CD4-positive, alpha-beta T cell treated with Interleukin-1 beta for 1 hour (primary cell): ENCODE results near the gene ISG15.
A peak's percentile ranks its signal among the peaks of the same experiment; 100 is the strongest.
"Not testable (repeated sequence)": the region's sequence is repeated elsewhere in the genome, so short reads cannot be mapped to it uniquely, and the experiment has no call there.

Source experiments
- DNase-seq, 2 donors: peaks; one replicate each; pipeline ENCODE4 v3.0.0-alpha.2; 2020 to 2022

Gene ISG15

DNA sequence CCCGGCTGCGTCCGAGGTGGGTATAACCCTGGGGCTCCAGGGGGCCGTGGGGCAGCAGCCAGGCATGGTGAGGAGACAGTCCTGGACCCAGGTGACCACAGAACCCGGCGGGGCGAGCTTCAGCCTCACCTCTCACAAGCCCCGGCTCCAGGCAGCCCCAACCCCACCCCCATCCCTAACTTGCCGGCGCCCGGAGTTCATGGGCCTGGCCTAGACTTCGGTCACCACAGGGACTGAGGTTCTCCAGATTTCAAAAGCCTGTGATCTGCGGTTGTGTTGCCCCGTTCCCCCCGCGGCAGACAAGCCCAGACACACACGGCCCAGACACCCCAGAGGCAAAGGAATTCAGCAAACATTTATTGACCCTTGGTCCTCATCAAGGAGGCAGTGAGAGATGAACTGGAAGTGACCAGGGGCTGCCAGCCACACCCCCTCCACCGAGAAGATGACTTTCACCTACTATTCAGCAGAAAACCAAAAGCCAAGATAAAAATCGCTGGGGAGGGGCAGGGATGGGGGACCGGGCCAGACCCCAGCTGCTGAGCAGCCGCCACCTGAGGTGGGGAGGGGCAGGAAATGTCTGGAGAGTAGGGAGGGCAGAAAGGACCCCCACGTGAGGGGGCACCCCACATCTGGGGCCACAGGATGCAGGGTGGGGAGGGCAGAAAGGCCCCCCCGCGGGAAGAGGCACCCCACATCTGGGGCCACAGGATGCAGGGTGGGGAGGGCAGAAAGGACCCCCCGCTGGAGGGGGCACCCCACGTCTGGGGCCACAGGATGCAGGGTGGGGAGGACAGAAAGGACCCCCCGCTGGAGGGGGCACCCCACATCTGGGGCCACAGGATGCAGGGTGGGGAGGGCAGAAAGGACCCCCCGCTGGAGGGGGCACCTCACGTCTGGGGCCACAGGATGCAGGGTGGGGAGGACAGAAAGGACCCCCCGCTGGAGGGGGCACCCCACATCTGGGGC lies 17.3 kb upstream of the ISG15 start:
- DNase-seq, result no peak

DNA sequence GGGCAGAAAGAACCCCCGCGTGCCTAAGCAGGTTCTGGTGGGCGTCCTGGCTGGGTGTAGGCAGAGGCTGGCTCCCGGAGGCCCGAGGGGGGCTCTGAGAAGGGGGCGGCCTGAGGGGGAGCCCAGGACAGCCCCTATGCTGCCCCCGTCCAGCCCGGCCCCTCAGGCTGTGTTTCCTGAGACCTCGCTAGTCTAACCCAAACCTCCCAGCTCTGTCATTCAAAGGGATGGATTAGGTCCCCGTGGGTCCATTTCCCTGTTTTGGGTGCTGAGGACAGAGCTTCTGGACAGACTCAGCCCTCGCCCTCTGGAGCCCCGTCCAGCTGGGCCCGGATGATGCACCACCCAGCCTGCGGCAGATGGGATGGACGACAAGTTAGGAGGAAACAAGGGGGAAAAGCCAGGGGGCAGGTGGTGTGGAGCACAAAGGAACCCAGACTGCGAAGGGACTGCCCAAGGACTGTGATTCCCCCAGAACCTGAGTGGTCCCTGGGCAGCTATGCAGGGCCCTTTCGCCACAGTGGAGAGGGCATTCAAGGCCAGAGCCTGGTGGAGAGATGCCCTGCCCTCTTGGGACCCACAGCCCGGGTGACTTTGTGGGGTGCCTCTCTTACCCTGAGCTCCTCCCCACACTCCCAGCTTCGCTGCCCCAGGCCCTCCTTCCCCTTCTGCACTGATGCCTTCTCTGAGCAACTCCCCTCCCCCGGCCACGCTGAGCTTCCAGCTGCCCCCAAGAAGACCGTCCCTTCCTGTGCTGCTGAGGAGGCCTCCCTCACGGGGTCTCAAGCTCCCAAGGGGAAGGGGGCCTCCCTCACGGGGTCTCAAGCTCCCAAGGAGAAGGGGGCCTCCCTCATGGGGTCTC lies 16.2 kb upstream of the ISG15 start:
- no peak for DNase-seq

DNA sequence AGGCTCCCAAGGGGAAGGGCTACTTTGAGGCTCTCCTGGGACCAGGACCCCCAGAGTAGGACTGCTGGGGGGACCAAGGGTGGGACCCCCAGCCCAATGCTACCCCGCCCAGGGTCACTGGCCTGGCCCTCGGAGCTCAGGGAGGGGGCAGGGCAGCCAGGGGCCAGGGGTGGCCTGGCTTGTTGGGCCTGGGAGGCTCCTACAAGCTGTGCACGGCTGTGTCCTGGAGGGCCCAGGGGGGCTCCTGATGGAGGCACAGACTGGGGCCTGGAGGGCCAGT lies 15.6 kb upstream of the ISG15 start:
- no peak for DNase-seq

DNA sequence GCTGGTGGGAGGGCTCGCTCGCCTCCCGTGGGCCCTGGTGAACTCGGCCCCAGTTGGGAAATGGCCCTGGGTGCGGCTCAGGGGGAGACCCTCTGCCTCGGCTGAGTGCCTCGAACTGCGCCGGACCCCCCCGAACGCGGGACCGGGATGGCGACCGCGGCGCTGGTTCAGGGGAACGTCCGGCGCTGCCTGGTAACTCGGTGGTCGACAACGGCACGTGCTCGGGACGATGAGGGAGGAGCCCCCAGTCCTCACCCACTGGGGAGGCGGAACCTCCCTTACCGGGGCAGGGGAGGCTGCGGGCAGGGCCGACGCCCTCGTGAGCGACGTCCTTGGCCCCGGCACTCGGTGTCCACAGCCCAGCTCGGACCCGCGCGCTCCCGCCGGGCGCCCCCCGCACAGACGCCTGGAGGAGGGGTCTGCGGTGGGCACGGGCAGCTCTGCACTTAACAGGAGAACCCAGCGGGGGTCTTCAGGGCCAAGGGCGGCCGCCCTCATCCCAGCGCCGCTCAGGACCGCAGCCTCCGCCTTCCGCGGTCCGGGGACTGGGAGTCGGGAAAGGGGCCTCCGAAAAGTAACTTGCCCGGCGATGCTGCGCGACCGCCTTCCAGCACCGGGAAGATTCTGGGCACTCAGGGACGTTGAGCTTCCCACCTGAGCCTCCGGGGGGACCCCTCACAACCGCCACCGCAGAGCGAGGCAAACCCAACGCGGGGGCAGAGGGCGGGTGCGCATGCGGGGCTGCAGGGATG lies 15.1 kb upstream of the ISG15 start:
- no peak for DNase-seq

- DNase-seq, result no peak
Measured at GRCh38 chr1:998745-998994, 14.6 kb upstream of the ISG15 start.

GRCh38 chr1:998995-999724 lies 14.1 kb upstream of the ISG15 start:
- peak; percentile 37 to 42 for DNase-seq

GRCh38 chr1:999725-1000356 lies 13.5 kb upstream of the ISG15 start, which contains the start of gene HES4:
HES4 (minus strand) TSS chr1:1000097; CDS start chr1:999973, 124 bp downstream.
- peak; percentile 66 to 82 for DNase-seq

DNA sequence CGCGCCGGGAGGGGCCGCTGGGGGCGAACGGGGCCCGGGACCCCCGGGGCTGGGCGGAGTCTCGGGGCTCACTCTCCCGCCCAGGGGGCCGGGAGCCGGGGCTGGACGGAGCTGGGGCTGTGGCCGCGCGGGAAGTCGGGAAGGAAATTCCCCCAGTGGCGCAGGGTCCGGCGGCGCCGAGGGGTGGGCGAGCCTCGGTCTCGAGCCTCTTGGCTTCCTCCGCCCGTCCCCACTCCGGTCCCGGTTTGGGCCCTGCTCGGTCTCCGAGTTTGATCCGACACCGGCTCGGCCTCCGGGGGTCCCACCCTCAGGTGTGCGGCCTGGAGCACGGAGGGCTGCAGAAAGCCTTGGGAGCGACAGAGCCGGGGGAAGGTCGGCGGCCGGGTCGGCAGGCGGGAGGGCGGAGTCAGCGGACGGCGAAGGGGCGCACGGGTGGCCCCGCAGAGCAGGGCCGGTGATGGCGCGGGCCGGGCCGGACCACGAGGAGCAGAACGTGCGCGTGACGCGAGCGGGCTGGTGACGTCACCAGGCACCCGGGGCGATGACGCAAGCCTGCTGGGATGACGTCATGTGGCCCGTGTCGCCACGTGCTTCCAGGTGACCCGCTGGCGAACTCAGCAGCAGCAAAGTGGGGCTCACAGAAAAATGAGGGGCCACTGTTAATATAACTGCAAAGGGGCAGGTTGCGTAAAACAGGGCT lies 12.8 kb upstream of the ISG15 start:
- peak; percentile 75 to 87 for DNase-seq

DNA sequence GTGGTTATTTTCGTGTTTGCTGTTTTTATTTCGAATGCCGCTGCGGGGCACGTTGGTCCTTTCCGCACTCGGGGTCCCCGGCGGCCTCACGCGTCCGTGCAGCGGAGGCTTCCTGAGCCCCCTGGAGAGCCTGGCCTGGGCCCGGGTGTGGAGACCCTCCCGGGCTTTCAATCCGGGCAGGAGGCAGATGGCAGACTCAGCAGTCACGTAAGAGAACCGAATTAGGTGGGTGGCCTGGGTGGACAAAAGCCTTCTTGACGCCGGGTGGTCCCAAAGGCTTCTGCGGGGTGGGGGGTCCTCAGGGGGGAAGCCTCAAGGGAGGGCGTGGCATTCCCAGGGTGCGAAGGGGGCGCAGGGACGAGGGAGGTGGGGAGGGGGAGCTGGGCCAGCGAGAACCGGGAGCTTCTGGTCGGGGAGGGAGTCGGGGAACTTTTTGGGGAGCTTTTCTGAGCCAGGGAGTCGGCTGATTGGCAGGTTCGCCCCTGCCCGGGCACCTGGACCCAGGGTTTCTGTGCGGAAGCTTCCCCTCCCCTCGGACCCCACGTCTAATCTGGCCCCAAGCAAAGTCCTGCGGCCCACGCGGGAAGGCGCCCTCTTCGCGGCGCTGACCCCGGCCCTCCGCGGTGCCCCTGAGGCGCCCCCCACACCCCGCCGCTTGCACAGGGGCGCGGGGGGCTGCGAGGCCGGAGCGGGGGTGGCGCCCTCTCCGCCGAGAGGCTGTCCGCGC lies 12.1 kb upstream of the ISG15 start:
- DNase-seq, result no peak

DNA sequence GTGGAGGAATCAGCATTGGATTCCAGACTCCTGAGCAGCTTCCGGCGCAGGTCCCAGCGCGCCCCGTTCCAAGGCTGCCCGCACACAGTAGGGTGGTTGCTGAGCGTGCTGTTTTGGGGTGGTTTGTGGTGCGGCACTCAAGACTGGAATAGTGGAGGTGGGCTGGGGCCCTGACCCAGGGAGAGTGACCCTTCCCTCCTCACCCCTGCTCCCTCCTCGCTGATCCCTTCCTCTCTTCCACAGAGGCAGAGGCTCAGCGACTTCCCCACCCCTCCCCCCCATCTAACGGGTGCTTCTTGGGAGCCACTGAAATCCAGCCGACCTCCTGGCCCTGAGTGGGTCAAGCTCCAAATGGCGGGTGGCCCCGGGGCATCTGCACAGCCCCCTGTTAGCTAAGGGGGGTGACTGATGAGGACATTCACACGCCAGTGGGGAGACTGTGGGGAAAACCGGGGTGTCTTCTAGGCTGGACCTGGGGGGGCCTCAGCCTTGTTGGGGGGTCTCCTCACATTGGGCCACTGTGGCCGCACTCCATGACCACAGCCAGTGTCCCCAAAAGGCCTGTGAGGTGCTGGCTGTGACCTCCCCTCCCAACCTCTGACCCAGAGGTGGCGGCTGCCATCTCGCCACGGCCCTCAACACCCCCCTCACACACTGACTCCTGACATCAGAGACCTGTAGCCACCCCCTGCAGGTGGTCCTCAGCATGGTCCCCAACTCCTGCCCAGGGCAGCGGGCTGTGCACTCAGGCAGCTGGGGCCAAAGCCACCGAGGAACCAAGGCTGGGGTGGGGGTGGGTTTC lies 9.5 kb upstream of the ISG15 start:
- no peak for DNase-seq

GRCh38 chr1:1004420-1004779 lies 8.9 kb upstream of the ISG15 start:
- DNase-seq, result no peak

- DNase-seq, result no peak
Measured at GRCh38 chr1:1004780-1005697, 8.3 kb upstream of the ISG15 start.

- no peak for DNase-seq
Measured at GRCh38 chr1:1005774-1006304, 7.5 kb upstream of the ISG15 start.

GRCh38 chr1:1006305-1007159 lies 6.8 kb upstream of the ISG15 start:
- DNase-seq, result no peak

DNA sequence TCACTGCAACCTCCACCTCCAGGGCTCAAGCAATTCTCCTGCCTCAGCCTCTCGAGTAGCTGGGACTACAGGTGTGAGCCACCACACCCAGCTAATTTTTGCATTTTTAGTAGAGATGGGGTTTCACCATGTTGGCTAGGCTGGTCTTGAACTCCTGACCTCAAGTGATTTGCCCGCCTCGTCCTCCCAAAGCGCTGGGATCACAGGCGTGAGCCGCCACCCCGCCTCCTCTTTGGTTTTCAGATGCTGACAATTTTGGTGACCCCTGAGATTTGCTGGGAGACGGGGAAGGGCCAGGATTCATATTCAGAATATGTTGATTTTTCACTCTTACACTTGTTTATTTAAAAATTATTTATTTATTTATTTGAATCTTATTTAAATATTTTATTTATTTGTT lies 3.2 kb upstream of the ISG15 start:
- not testable (repeated sequence) for DNase-seq

- no peak for DNase-seq
Measured at GRCh38 chr1:1011396-1011949, 1.8 kb upstream of the ISG15 start.

DNA sequence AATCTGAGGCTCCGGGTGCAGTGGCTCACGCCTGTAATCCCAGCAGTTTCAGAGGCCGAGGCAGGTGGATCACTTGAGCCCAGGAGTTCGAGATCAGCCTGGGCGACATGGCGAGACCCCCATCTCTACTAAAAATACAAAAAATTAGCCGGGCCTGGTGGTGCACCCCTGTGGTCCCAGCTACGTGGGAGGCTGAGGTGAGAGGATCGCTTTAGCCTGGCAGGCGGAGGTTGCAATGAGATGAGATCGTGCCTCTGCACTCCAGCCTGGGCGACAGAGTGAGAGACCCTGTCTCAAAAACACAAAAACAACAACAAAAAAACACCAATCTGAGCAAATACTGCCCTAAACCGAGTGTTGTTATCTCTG lies 577 bp upstream of the ISG15 start:
- not testable (repeated sequence) for DNase-seq
